ENCODE results near the gene PRSS36.
"Not testable (repeated sequence)": the region's sequence is repeated elsewhere in the genome, so short reads cannot be mapped to it uniquely, and the experiment has no call there.

PRSS36 gene

DNA sequence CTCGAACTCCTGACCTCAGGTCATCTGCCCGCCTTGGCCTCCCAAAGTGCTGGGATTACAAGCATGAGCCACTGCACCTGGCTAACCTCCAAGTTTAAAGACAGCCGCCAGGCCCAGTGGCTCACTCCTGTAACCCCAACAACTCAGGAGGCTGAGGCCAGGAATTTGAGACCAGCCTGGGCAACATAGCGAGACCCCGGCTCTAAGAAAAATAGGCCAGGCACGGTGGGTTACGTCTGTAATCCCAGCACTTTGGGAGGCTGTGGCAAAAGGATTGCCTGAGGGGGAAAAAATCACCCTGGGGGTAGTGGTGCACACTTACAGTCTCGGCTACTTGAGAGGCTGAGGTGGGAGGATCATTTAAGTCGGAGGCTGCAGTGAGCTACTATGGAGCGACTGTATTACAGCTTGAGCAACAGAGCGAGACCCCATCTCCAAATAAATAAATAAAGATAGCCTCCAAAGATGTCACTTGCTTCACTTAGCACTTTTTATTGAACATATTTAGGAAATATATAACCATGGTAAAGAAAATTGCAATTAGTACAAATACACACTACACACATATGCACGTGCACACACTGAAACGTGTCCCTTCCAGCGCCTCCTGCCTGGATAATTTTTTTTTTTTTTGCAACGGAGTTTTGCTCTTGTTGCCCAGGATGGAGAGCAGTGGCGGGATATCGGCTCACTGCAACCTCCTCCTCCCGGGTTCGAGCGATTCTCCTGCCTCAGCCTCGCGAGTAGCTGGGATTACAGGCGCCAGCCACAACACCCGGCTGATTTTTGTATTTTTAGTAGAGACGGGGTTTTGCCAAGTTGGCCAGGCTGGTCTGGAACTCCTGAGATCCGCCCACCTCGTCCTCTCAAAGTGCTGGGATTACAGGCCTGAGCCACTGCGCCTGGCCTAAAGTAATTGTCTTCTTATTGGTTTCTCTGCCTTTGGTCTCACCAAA, 43.1 kb downstream of the PRSS36 start:
- DNase-seq (ENCODE audit: low read depth in 2 of 3, low spot score in 2 of 3): no peak

DNA sequence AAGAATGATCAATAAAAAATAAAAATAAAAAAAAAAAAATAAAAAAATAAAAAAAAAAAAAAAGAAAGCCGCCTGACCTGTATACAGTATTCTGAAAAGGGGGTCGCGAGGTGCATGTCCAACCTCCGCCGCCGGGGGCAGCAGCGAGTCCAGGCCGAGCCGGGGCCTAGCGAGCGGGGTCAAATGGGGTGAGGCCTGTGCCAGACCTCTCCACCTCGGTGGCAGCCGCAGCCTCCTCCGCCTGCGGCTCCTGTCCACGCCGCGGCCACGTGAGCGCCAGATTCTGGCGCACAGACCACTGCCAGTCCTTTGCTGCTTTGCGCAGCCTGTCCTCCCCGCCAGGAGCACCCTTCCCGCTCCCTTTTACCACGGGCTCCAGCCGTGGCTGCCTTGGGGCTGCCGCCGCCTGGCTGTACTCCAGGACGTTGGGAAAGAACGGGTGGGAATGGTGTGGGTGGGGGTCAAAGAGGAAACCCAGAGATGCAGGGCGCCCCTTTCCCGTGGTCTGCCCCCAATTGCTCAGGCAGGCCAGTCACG, 44.1 kb downstream of the PRSS36 start:
- DNase-seq (ENCODE audit: low read depth in 2 of 3, low spot score in 2 of 3): peak; percentile 75 to 95 (median 90)

DNA sequence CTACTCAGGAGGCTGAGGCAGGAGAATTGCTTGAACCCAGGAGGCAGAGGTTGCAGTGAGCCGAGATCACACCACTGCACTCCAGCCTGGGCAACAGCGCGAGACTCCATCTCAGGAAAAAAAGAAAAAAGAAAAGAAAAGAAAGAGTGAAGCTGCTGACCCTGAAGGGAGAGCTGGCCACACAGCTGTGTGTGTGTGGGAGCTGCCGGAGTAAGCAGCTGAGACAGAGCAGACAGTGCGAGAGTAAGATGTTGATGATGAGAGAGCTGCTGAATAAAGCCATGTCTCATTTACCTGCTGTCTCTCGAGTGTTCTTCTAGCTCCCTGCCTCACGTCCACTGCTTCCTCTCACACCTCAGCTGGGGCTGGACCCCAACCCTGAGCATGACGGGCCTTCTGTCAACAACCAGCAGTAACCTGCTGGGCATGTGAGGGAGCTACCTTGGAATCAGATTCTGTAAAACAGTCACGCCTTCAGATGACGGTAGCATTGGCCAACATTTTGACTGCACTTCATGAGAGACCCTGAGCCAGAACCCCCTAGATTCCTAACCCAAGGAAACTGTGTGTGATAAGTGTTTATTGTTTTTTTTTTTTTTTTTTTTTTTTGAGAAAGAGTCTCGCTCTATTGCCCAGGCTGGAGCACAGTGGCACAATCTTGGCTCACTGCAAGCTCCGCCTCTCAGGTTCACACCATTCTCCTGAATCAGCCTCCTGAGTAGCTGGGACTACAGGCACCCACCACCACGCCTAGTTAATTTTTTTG, 48.8 kb downstream of the PRSS36 start:
- DNase-seq (ENCODE audit: low read depth in 2 of 3, low spot score in 2 of 3): not testable (repeated sequence)

DNA sequence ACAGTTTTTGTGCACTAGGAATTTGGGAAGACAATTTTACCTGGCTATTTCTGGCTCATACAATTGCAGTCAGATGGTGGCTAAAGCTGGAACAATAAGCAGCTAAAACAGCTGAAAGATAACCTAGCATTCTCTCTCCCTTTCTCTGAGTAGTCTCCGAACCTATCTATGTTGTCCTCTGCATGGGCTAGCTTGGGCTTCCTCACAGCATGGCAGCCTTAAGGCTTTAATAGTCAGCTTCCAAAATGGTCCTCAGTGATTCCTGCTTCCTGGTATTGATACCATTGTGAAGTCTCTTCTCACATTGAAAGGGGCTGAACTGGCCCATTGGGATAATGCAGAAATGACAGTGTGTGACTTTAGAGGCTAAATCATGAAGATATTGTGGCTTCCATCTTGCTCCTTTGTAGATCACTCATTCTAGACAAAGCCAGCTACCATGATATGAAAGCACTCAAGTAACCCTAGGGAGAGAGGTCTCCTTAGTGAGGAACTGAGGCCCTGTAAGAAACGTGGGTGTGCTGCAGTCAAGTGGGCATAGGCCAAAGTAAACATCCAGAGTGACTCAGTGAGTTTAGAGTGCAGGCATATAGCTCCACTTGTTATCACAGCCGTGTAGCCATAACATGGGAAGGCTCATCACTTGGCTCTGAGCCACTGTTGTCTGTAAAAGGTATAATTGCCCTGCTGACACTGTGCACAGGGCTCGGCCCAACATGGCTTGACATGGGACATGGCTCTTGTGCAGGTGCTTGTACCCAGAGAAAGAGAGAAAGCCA, 49.8 kb downstream of the PRSS36 start:
- DNase-seq (ENCODE audit: low read depth in 2 of 3, low spot score in 2 of 3): no peak

DNA sequence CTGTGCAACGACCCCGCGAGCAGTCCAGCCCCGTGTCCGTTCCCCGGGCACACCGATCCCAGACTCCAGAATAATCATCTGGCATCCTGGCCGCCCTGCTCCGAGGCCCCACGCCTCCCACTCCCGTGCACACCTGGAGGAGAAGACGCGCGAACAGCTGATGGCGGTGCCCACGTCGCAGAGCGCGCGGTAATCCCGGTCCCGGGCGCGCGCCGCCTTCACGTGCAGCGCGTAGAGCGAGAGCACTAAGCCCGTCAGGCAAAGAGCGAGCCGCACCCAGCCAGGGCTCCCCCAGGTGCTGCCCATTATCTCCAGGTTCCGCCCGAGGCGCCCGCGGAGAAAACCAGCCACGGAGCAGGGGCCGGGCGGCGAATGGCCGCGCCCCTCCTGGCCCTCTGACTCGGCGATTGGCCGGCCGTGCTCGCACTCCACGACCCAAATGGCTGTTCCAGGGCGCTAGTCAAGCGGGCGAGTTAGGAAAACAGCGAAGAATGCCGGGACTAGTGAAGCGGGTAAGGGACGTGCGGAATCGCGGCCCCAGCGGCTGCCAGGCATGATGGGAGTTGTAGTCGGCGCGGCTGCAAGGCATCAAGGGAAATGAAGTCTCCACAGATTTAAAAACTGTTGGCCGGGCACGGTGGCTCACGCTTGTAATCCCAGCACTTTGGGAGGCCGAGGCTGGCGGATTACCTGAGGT, 55.3 kb downstream of the PRSS36 start, which contains the start of gene VKORC1:
Gene VKORC1 (minus strand): TSS at position 374 of the 697 bp plus-strand sequence. CDS start 68 bp downstream, at position 306.
- DNase-seq (ENCODE audit: low read depth in 2 of 3, low spot score in 2 of 3): peak; percentile 67 to 79 (median 74)

DNA sequence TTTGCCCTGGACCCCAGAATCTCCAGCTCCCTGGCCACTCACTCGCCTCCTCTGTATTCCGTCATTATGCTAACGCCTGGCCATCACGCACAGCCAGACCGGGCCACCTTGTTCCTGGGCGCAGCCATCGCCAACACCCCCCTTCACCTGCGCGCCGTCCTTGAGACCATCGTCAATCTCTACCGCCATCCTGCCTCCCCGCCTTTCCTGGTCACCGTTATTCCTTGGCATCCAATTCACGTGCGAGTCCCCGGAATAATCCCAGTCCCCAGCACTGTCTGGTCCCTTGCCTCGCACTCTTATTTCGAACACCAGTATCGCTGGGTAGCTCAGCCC, 55.8 kb downstream of the PRSS36 start:
- no peak for DNase-seq (ENCODE audit: low read depth in 2 of 3, low spot score in 2 of 3)

DNA sequence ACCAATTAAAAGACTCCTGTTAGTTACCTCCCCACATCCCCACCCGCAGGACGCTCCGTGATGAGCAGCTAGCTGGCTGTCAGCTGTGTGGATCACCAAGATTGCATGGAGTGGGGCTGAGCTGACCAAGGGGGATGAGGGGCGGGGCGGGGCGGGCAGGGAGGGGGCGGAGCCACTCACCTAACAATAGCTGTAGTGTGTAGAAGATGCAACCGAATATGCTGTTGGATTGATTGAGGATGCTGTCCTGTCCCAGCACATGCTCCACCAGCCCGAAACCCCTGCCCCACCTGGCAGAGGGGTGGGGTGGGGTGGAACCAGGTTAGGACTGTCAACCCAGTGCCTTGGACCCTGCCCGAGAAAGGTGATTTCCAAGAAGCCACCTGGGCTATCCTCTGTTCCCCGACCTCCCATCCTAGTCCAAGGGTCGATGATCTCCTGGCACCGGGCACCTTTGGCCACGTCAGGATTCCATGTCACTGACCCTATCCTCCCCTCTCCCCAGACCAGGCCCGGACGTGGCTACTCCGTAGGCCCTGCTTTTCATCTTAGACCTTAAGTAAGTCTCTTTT, 56.6 kb downstream of the PRSS36 start:
- DNase-seq (ENCODE audit: low read depth in 2 of 3, low spot score in 2 of 3): no peak

DNA sequence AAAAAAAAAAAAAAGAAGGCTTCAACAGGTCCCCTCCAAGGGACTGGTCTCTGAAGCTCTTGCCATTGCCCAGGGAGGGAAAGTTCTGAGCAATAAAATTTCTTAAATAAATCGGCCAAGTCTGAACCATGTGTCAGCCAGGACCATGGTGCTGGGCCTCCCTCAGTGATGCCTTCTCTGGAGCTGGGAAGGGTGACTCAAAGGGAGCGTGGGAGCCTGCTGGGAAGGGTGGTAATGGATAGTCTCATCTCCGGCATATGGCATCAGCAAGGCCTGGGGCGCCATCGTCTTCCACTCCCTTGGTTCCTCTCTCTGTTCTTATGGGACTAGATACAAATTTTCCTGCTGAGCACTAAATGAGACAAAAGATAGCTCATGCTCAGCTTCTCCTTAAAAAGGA, 57.5 kb downstream of the PRSS36 start:
- no peak for DNase-seq (ENCODE audit: low read depth in 2 of 3, low spot score in 2 of 3)

DNA sequence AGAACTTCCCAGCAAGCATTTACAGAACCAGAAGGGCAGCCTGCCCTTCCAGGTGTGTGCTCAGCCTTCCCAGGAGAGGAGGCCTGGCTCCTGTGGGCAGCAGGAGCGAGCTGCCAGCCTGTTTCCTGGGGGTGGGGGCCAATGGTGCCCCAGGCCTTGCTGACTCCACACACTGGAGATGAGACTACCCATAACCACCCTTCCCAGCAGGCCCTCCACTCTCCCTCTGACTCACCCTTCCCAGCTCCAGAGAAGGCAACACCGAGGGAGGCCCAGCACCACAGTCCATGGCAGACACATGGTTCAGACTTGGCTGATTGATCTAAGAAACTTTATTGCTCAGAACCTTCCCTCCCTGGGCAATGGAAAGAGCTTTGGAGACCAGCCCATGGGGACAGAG, 59.3 kb downstream of the PRSS36 start:
- no peak for DNase-seq (ENCODE audit: low read depth in 2 of 3, low spot score in 2 of 3)

DNA sequence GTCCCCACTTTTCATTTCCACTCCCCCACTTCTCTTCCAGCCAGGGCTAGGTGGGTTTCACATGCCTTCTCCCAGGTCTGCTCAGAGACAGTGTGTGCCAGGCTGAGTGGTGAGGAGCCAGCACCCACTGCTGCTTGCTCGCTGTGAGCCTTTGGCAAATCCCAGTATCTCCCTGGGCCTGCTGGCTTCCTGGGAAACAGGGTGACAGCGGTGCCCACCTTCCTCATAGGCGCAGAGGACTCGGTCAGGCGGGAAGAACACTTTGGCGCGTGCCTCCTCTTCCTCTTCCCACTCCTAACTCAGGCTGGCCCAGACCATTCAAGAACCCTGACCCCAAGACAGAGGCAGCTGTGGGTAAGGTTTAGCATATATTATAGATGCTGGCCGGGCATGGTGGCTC, 60.7 kb downstream of the PRSS36 start:
- DNase-seq (ENCODE audit: low read depth in 2 of 3, low spot score in 2 of 3): no peak

Measured in activated CD8-positive, alpha-beta memory T cell treated with anti-CD3 and anti-CD28 coated beads for 48 hours (primary cell).